GM12801 (cell line): ENCODE results near the gene LCE5A.

Experiments
- TF ChIP-seq, protein P1 (sequence below): IDR thresholded peaks from one replicate; pipeline ENCODE4 v1.5.1; 2011; ENCODE audit warnings: control low read depth; ENCODE audit not compliant: insufficient read length; ENCODE audit errors: extremely low read depth

Gene LCE5A

DNA sequence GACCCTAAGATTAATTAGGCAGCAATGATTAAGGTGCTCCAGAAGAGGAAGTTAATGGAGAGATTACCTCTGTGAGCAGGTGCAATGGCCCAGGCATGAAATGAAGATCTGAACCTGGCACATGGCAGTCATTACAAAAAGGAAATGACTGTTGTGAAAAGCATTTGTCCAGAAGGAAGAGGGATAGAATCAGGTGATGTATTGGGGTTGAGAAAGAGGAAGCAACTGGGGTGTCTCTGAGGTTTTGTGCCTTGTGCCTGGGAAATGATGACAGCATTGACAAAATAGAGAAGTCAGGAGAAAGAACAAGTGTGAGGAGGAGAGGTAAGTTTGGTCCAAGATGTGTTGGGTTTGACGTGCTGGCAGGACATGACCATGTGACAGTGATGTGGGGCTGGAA lies 9.2 kb downstream of the LCE5A start:
- TF ChIP-seq, protein P1, sequence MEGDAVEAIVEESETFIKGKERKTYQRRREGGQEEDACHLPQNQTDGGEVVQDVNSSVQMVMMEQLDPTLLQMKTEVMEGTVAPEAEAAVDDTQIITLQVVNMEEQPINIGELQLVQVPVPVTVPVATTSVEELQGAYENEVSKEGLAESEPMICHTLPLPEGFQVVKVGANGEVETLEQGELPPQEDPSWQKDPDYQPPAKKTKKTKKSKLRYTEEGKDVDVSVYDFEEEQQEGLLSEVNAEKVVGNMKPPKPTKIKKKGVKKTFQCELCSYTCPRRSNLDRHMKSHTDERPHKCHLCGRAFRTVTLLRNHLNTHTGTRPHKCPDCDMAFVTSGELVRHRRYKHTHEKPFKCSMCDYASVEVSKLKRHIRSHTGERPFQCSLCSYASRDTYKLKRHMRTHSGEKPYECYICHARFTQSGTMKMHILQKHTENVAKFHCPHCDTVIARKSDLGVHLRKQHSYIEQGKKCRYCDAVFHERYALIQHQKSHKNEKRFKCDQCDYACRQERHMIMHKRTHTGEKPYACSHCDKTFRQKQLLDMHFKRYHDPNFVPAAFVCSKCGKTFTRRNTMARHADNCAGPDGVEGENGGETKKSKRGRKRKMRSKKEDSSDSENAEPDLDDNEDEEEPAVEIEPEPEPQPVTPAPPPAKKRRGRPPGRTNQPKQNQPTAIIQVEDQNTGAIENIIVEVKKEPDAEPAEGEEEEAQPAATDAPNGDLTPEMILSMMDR, result no peak

- TF ChIP-seq, protein P1, result no peak
Measured at GRCh38 chr1:152520561-152521090, 10.0 kb downstream of the LCE5A start.

GRCh38 chr1:152525080-152525641 lies 14.6 kb downstream of the LCE5A start:
- TF ChIP-seq, protein P1, result no peak

- TF ChIP-seq, protein P1, result no peak
Measured at GRCh38 chr1:152533327-152533938, 22.8 kb downstream of the LCE5A start.

GRCh38 chr1:152535774-152536173 lies 25.2 kb downstream of the LCE5A start:
- TF ChIP-seq, protein P1, result no peak

- TF ChIP-seq, protein P1, result no peak
Measured at GRCh38 chr1:152537496-152537895, 26.9 kb downstream of the LCE5A start.

- TF ChIP-seq, protein P1, result no peak
Measured at GRCh38 chr1:152539901-152540300, 29.3 kb downstream of the LCE5A start.
